Measurements from ENCODE around the gene BCO2.
A peak's percentile ranks its signal among the peaks of the same experiment; 100 is the strongest.

The BCO2 gene

DNA sequence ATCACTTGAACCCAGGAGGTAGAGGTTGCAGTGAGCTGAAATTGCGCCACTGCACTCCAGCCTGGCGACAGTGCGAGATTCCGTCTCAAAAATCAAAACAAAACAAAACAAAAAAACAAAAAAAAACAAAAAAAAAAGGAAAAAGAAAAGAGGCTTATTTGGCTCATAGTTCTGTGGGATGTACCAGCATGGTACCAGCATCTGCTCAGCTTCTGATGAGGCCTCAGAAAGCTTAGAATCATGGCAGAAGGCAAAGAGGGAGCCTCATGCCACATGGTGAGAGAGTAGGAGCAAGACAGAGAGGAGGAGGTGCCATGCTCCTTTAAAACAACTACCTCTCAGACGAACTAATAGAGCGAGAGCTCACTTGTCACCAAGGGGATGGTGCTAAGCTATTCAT is 40.3 kb downstream of the BCO2 start:
- no peak for DNase-seq (ENCODE audit: low read depth in 2 of 2)

DNA sequence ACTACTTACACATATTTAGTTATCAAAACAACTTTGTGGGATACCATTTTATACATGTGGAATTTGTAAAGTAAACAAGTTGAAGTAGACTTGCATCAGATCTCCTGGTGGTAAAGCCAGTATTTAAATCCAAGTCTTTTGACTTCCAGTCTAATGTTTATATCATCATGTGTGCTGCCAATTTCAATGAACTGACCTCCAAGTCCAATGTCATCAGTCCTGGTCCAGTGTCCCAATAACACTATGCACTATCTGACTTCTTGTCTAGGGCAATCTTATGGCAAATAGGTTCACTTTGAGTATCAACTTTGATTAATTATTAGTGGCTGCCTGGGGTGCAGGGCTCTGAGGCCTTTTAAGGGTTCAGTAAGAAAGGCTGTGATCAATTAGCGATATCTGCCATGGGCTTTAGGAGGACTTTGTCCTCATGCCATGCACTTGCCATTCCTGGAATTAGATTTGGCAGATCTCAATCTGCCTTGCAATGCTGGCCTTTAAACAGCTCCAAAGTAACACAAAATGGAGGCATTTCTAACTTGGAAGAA is 41.3 kb downstream of the BCO2 start:
- no peak for DNase-seq (ENCODE audit: low read depth in 2 of 2)

- no peak for DNase-seq (ENCODE audit: low read depth in 2 of 2)
These were observed 44.3 kb downstream of the BCO2 start for GRCh38 chr11:112219476-112220232.

DNA sequence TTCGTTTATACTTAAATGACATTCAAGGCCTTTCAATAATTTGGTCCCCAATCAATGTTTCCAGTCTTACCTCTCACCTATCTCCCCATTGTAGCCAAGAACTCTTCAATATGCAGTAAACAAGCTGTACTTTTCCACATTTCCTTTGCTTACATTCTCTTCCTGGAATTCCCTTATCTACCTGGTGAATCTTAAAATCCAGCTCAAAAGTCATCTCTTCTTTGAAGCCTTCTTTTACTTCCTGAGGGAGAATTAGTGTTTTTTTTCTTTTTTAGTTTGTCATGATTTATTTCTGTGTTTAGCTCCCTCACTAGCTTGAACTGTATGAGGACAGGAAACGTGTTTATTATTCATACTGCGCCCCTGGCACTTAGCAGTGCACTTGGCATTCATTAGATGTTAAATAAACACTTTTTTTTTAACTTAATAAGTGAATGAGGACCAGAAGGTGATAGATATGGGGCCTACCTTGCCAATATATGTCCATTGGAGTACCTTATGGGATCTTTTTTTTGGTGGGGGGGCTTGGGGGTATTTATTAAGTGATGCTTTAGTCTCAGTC is 46.0 kb downstream of the BCO2 start:
- DNase-seq (ENCODE audit: low read depth in 2 of 2): no peak

GRCh38 chr11:112222303-112222702 is 47.0 kb downstream of the BCO2 start:
- DNase-seq (ENCODE audit: low read depth in 2 of 2): no peak

DNA sequence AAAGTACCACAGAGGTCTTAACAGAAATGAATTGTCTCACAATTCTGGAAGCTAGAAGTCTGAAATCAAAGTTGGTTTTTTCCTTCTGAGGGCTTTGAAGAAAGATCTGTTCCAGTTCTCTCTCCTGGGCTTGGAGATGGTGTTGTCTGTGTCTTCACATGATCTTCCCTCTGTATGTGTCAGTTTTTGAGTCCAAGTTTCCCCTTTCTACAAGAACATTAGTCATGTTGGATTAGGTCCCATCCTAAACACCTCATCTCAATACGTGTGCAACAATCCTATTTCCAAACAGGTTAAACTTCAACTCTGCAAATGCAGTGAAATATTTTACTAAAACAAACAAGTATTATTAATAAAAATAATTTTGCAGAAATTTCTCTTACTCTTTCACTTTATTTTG is 47.8 kb downstream of the BCO2 start:
- DNase-seq (ENCODE audit: low read depth in 2 of 2): no peak

- DNase-seq (ENCODE audit: low read depth in 2 of 2): no peak
These were observed 48.6 kb downstream of the BCO2 start for GRCh38 chr11:112223754-112224532.

DNA sequence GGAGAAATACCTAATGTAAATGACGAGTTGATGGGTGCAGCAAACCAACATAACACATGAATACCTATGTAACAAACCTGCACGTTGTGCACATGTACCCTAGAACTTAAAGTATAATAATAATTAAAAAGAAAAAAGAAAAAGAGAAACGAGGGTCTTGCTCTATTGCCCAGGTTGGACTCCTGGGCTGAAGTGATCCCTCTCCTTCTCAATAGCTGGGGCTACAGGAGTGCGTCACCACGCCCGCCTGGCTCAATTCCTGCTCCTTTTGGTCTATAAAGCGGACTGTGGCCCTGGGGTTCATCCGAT is 50.4 kb downstream of the BCO2 start:
- no peak for DNase-seq (ENCODE audit: low read depth in 2 of 2)

DNA sequence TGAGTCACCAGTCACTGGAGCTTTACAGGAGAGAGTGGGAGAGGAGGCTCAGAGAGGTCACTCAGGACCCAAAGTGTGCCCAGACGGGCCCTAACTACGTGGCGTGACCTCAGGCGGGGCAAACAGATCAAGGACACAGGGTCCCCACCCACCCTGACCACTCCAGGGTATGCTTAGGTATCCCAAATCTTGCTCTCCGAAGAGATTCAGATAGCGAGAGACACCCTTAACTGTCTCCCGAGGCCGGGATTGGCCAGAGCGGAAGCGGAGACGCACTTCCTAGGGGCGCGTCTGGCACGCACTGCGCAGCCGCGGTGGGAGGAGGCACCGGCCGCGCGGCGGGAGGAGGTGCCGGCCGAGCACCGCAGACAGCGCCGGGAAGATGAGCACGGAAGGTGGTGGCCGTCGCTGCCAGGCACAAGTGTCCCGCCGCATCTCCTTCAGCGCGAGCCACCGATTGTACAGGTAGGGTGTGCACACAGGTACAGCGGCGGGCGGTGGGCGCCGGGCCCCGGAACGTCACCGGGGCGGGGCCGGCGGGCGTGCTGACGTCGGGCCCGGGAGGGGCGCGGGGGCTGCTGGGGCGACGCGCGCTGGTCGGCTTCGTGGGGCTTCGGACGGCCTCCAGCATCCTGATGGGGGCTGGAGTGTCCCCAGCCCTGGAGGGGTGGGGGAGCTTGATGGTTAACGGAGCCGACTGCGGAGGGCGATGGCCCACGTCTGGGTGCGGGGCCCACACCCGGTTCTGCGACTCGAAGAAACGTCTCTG is 50.9 kb downstream of the BCO2 start, which contains the start of gene PTS:
Gene PTS, plus strand, starts transcription at position 367 of the 769 bp plus-strand sequence. Its CDS starts 16 bp downstream, at position 383.
- DNase-seq (ENCODE audit: low read depth in 2 of 2): peak; percentile 59 to 70

GRCh38 chr11:112226831-112227401 is 51.6 kb downstream of the BCO2 start:
- no peak for DNase-seq (ENCODE audit: low read depth in 2 of 2)

DNA sequence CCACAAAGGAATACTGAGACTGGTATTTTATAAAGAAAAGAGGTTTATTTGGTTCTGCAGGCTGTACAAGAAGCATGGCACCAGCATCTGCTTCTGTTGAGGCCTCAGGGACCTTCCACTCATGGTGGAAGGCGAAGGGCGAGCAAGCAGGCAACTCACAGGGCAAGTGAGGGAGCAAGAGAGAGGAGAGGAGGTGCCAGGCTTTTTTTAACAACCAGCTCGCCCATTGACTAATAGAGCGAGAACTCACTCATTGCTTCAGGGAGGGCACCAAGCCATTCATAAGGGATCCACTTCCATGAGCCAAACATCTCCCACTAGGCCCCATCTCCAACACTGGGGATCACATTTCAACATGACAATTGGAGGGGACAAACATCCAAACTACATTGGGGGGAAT is 52.2 kb downstream of the BCO2 start:
- no peak for DNase-seq (ENCODE audit: low read depth in 2 of 2)

DNA sequence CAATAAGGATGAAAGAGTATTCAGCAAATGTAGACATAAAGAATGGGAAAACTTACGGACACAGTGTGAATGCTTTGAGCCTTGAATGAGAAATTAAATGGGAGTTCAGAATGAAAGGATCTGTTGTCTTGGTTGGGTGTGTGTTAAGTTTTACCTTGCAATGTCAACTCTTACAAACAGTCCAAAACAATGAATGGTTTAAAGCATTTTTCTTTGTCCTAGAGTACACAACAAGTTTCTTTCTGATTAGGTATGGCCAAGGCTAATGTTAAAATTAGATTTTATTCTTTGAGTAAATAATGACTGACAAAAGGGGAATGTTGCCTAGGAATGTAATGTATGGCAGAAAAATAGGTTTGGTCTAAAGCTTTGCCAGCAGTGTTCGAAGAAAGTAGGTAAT is 53.4 kb downstream of the BCO2 start:
- no peak for DNase-seq (ENCODE audit: low read depth in 2 of 2)

GRCh38 chr11:112229159-112229558 is 53.8 kb downstream of the BCO2 start:
- DNase-seq (ENCODE audit: low read depth in 2 of 2): no peak

GRCh38 chr11:112229746-112230433 is 54.6 kb downstream of the BCO2 start:
- DNase-seq (ENCODE audit: low read depth in 2 of 2): no peak

GRCh38 chr11:112231952-112232351 is 56.6 kb downstream of the BCO2 start:
- no peak for DNase-seq (ENCODE audit: low read depth in 2 of 2)

DNA sequence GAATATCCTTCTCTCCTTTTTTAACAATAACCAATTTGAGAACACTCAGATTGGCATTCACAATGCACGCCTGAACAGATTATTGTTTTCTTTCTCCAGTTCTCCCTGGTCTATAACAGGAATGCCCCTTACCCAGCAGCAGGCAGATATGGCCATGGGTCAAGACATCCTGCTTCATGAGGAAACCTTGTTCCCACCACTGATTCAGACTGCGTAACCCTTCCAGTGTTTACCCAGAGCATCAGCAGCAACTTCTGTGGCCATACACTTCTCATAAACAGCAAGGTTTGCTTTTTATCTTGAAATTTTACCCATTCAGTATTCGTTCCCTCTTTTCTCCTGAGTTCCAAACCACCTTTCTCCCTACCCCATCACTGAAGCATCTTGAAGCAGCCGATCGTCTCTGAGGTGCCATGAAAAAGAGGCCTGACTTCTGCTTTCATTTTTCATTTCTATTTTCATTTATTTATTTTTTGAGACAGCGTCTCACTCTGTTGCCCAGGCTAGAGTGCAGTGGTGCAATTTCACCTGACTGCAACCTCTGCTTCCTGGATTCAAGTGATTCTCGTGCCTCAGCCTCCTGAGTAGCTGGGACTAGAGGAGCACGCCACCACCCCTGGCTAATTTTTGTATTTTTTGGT is 60.6 kb downstream of the BCO2 start:
- DNase-seq (ENCODE audit: low read depth in 2 of 2): no peak

- DNase-seq (ENCODE audit: low read depth in 2 of 2): no peak
These were observed 62.1 kb downstream of the BCO2 start for GRCh38 chr11:112237451-112237850.

- DNase-seq (ENCODE audit: low read depth in 2 of 2): no peak
These were observed 62.7 kb downstream of the BCO2 start for GRCh38 chr11:112238041-112238440.

GRCh38 chr11:112241486-112241885 is 66.2 kb downstream of the BCO2 start:
- DNase-seq (ENCODE audit: low read depth in 2 of 2): no peak

- DNase-seq (ENCODE audit: low read depth in 2 of 2): no peak
These were observed 71.9 kb downstream of the BCO2 start for GRCh38 chr11:112247201-112247600.

Measured in stimulated activated CD8-positive, alpha-beta memory T cell treated with anti-CD3 and anti-CD28 coated beads, Interleukin-7, amount 100 ng/mL, for 1 hour (primary cell).